NB4 (cell line): Measurements from ENCODE around the gene KATNIP.
A peak's percentile ranks its signal among the peaks of the same experiment; 100 is the strongest.

Experiments used
- DNase-seq: peaks from one replicate; pipeline ENCODE4 v3.0.0; 2010; ENCODE audit warnings: low read depth
- H3K4me3 ChIP-seq: one replicate; pipeline ENCODE4 v1.5.1; 2011; ENCODE audit warnings: mild to moderate bottlenecking, low read depth, low read length, moderate library complexity
- MYC ChIP-seq: IDR thresholded peaks from 2 replicates; pipeline ENCODE4 v1.6.1; 2011; ENCODE audit warnings: low read depth, low read length
- POLR2A ChIP-seq: IDR thresholded peaks from 2 replicates; pipeline ENCODE4 v1.6.1; 2011; ENCODE audit warnings: mild to moderate bottlenecking; ENCODE audit not compliant: insufficient read length; ENCODE audit errors: extremely low read depth
- TF ChIP-seq, protein P1 (sequence below): IDR thresholded peaks from 2 replicates; pipeline ENCODE4 v1.6.1; 2011; ENCODE audit warnings: low read depth, low read length
- TF ChIP-seq, protein P2 (sequence below): IDR thresholded peaks from one replicate; pipeline ENCODE4 v1.5.1; 2012; ENCODE audit warnings: low read depth, low read length

The KATNIP gene

DNA sequence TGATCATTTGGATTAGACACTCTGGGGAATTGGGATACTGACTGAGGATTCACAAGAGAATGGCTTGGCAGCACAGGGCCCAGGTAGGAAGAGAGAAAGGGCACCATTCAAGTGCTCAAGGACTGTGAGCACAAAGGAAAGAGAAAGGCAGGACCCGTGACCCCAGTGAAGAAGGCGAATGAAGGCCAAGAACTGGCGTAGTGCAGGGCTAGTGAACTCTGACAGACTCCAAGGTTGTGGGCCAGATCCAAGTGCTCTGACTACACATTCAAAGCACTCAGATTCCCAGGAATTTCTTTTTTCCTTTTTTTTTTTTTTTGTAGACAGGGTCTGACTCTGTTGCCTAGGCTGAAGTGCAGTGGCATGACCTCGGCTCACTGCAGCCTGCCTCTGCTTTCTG, 5.3 kb upstream of the KATNIP start:
- no peak for TF ChIP-seq POLR2A
- TF ChIP-seq, protein P1, sequence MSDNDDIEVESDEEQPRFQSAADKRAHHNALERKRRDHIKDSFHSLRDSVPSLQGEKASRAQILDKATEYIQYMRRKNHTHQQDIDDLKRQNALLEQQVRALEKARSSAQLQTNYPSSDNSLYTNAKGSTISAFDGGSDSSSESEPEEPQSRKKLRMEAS = no peak
- TF ChIP-seq, protein P2, sequence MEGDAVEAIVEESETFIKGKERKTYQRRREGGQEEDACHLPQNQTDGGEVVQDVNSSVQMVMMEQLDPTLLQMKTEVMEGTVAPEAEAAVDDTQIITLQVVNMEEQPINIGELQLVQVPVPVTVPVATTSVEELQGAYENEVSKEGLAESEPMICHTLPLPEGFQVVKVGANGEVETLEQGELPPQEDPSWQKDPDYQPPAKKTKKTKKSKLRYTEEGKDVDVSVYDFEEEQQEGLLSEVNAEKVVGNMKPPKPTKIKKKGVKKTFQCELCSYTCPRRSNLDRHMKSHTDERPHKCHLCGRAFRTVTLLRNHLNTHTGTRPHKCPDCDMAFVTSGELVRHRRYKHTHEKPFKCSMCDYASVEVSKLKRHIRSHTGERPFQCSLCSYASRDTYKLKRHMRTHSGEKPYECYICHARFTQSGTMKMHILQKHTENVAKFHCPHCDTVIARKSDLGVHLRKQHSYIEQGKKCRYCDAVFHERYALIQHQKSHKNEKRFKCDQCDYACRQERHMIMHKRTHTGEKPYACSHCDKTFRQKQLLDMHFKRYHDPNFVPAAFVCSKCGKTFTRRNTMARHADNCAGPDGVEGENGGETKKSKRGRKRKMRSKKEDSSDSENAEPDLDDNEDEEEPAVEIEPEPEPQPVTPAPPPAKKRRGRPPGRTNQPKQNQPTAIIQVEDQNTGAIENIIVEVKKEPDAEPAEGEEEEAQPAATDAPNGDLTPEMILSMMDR = no peak

DNA sequence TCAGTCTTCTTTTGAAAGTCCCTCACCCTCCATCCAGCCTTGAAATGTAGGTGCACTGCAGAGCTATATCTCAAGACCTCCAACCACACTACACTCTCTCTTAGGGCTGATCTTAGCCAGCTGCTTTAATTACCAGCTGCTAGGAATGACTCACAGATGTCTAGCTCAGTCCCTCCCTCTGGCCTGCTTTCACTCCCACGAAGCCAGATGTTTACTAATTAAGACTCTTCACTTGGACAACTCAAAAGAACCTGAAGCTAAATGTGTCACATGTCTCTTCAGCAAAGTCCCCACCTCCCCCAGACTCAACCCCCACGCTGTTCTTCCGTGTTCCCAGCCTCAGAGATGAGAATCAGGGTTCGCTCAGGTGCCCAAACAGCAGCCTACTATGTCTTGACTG, 2.8 kb upstream of the KATNIP start:
- DNase-seq = peak; percentile 66
- TF ChIP-seq MYC (no peak), POLR2A (no peak)
- TF ChIP-seq, protein P2 = no peak
- TF ChIP-seq, protein P1 = no peak
- H3K4me3 ChIP-seq = no peak overlapping the region

More for the DNA sequence above, 5.3 kb upstream of the KATNIP start:
- no peak overlapping the region for H3K4me3 ChIP-seq
- DNase-seq = no peak

DNA sequence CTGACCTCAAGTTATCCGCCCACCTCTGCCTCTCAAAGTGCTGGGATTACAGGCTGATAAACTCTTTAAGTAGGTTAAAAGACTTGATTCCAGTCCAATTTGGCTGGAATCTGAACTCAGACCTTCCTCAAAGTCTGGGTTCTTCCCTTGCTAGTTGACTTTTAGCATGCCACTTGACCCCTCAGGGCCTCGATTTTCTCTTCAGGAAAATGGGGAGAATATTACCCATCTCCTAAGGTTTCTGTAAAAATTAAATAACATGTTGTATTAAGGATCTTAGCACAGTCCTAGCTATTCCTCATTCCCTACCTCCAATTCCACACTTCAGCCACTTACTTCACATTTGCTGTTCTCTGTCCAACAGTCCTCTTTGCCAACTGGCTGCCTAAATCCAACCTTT, 2.1 kb upstream of the KATNIP start:
- TF ChIP-seq POLR2A (no peak), MYC (no peak)
- TF ChIP-seq, protein P2 = no peak
- TF ChIP-seq, protein P1 = no peak

DNA sequence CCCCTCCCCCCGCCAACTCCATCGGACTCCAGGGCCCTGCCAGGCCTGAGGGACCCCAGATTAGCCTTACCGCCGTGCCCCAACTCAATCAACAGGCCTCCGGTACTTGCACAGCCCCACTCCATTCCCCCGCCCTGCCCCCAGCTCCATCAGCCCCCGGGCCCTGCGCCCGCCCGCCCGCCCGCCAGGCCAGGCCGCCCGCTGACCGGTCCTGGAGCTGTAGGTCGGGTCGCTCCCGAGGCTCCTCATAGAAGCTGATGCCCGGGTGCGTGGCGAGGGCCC, 539 bp upstream of the KATNIP start:
- TF ChIP-seq MYC = no peak
- no peak for TF ChIP-seq POLR2A
- H3K4me3 ChIP-seq = peak overlapping the region; percentile 89
- DNase-seq = no peak

More for the DNA sequence above, 2.1 kb upstream of the KATNIP start:
- no peak for DNase-seq
- H3K4me3 ChIP-seq = no peak overlapping the region

DNA sequence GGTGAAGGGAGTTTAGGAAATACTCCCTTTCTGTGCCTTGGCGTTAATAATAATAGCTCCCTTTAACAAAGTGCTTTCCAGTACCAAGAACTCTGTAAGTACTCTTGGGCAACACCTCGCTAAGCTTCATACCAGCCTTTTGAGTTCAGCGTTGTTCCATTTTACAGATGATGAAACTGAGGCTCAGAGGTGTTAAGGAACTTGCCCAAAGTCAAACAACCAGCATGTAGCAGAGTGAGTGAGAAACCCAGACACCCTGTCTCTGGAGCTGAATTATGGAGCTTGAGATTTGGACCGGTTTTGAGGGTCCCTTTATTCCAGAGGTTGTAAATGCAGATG, 607 bp downstream of the KATNIP start:
- DNase-seq = peak; percentile 18
- H3K4me3 ChIP-seq = peak overlapping the region; percentile 93
- TF ChIP-seq, protein P1 = no peak
- TF ChIP-seq, protein P2 = no peak
- no peak for TF ChIP-seq MYC
- no peak for TF ChIP-seq POLR2A

DNA sequence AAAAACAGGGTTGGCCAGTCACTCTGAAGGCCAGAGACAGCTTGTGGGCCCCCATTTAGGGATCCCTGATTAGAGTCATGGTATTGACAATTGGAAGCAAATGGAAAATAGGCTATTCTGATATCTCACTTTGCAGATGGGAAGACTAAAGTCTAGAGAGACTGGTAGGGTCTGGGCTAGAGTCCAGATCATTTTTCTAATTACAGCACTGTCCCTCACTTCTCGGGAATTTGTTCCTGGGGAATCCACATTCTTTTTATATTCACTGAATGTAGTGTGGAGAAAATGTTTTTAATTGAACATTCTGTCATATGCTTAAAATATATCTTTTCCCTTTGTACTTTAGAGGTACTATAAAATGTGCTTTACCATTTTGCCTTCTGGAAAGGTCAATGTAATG, 1.1 kb downstream of the KATNIP start:
- peak overlapping the region; percentile 93 for H3K4me3 ChIP-seq
- DNase-seq = no peak

More for the DNA sequence above, 1.1 kb downstream of the KATNIP start:
- TF ChIP-seq POLR2A (no peak), MYC (no peak)
- TF ChIP-seq, protein P1 = no peak
- TF ChIP-seq, protein P2 = no peak
